Measurements from ENCODE around the gene CD2AP.
"Not testable (repeated sequence)": the region's sequence is repeated elsewhere in the genome, so short reads cannot be mapped to it uniquely, and the experiment has no call there.

The CD2AP gene

DNA sequence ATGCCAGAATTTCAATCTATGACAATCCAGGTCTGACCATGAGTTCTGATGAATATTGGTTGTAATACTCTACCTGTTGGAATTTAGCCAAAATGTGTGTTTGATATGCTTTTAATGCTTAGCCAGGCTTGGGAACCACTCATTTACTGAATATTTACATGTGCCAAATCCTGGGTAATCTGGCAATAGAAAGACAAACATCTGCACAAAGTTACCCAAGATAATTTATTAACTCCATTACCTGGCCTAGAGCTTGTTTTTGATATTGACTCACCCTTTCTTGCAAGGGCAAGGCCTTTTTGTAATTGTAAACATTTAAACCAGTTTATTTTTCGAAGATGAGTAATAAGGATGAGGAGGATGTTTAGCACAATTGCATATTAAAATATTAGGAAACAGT, 13.5 kb upstream of the CD2AP start:
- no peak for DNase-seq

GRCh38 chr6:47465117-47465516, 12.5 kb upstream of the CD2AP start:
- no peak for DNase-seq

- no peak for DNase-seq
Measured at GRCh38 chr6:47471911-47472310, 5.7 kb upstream of the CD2AP start.

GRCh38 chr6:47473791-47474346, 3.7 kb upstream of the CD2AP start:
- no peak for DNase-seq

- DNase-seq, result no peak
Measured at GRCh38 chr6:47475319-47475816, 2.2 kb upstream of the CD2AP start.

GRCh38 chr6:47476781-47477496, 650 bp upstream of the CD2AP start:
- DNase-seq, result no peak

GRCh38 chr6:47478233-47479139, 897 bp downstream of the CD2AP start:
- no peak for DNase-seq

DNA sequence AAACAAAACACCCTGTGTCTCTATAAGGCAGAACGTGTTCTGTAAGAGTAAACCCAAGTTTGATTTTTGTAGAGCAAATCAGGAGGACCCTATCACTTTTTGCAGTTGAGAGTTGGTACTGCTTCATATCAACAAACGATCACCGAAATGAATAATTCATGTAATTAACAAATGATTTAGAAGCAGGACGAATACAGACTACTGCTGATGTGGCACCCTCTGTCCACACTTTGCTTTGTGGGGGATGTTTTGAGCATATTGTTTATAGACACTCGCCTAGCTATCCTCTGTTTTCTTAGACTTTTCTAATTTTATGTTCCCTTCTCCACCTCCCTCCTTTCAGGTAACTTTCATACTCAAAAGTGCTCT, 1.5 kb downstream of the CD2AP start:
- DNase-seq, result no peak

GRCh38 chr6:47479874-47480273, 2.3 kb downstream of the CD2AP start:
- no peak for DNase-seq

GRCh38 chr6:47481213-47481612, 3.6 kb downstream of the CD2AP start:
- not testable (repeated sequence) for DNase-seq

- DNase-seq, result no peak
Measured at GRCh38 chr6:47481806-47482205, 4.2 kb downstream of the CD2AP start.

- no peak for DNase-seq
Measured at GRCh38 chr6:47483516-47483852, 5.9 kb downstream of the CD2AP start.

DNA sequence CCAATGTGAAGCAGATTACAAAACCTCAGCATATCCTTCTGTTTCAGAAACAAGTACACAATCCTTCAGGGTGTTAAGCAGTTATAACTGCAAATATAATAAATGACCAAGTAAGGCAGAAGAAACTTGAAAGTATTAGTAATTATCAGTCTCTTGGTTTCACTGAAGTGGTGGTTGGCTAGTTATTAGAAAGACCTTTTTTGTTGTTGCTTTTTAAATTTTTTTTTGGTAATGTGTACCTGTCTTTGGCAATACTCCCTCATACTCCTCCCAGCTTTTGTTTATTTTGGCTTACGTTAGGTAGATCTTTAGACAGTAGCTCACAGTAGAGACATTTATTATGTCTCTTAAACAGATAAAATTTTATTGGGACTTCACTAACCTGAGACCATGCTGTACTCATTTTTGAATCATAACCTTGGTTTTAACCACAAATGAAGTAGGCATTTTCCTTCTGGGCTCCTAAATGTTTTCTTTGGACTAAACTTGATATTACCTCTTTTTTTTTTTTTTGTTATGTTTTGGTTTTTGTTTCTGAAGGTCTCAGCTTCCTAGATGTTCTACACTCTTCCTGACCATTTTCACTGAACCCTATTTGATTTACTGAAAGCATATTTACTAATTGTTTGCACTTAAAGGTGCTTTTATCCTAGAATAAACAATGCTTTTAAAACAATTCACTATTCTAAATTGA, 6.4 kb downstream of the CD2AP start:
- no peak for DNase-seq

DNA sequence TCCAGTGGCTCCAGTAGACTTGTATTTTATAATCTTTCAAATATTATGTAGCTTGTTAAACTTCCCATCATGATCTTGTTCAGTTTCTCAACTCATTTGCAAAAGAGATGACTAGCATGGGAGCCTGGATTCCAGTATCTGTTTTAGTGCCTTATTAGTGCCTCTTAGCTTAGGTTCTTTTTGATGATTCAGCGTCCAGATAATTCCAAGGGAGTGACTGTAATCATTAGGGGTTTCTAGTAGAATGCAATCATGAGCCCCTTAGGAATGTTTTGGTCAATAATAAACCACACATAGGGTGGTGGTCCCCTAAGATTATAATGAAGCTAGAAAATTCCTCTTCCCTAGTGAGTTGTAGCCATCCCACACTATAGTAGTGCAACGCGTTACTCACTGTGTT, 7.0 kb downstream of the CD2AP start:
- DNase-seq, result no peak

DNA sequence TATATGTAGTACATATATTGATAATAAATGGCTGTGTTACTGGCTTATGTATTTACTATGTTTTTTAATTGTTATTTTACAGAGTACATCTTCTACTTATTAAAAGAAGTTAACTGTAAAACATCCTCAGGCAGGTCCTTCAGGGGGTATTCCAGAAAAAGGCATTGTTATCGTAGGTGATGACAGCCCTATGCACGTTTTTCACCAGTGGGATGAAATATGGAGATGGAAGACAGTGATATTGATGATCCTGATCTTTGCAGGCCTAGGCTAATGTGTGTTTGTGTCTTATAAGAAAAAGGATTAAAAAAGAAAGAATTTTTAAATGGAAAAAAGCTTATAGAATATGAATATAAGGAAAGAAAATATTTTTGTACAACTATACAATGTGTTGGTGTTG, 7.5 kb downstream of the CD2AP start:
- no peak for DNase-seq

DNA sequence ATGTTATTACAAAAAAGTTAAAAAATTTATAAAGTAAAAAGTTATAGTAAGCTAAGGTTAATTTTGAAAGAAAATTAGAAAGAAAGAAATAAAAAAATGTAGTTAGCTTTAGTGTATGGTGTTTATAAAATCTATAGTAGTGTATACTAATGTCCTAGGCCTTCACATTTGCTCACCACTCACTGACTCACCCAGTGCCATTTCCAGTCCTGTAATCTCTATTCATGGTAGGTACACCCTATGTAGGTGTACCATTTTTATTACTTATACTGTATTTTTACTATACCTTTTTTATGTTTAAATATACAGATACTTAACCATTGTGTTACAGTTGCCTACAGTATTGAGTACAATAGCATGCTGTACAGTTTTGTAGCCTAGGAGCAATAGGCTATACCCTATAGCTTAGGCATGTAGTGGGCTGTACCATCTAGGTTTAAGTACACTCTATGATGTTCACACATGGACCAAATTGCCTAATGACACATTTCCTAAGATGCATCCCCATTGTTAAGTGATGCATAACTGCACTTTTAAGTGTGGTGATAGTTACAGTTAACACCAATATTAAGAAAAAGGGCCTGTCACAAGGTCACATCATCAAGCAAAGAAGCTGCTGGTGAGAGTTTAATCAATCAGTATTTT, 8.0 kb downstream of the CD2AP start:
- no peak for DNase-seq

GRCh38 chr6:47489995-47490394, 12.4 kb downstream of the CD2AP start:
- no peak for DNase-seq

DNA sequence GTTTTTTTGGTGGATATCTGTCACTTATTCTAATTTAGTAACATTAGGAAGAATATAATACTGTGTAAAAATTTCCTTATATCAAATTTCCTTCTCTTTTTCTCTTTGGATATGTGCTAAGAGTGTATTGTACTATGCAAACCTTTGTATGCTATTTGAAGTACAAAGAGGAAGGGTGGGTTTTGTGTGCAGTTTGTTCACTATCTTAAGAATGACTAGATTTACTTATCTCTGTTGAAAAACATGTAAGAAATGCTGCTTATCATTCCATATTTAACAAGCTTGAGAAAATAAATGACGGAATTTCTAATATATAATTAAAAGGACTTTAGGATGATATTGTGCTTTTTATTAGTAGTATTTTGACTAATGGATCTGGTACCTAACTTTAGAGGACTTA, 13.1 kb downstream of the CD2AP start:
- DNase-seq, result no peak

- no peak for DNase-seq
Measured at GRCh38 chr6:47492355-47492754, 14.8 kb downstream of the CD2AP start.

- no peak for DNase-seq
Measured at GRCh38 chr6:47495207-47495606, 17.6 kb downstream of the CD2AP start.

GRCh38 chr6:47495954-47496545, 18.5 kb downstream of the CD2AP start:
- no peak for DNase-seq

DNA sequence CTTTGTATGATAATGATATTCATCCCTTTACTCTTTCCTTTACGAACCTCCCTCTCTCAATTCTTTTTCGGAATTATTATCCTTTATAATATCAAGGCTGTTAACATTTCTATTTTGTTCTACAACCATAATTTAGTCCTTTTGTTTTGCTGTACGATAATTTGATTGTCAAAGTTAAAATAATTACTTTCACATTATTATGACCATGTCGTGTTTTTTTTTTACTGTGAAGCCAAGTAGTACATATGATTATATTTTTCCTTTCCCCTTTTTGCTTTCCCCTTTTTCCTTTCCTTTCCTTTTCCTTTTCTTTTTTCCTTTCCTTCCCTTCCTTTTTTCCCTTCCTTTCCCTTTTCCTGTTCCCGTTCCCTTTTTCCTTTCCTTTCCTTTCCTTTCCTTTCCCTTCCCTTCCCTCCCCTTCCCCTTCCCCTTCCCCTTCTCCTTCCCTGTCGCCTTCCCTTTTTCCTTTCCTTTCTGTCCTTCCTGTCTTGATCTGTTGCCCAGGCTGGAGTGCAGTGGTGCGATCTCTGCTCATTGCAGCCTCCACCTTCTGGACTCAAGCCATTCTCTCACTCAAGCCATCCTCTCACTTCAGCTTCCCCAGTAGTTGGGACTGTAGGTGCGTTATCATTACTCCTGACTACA, 19.5 kb downstream of the CD2AP start:
- no peak for DNase-seq
